ENCODE measurements around the gene BARD1. TPM values are rescaled to one million over a fixed set of nuclear protein-coding genes. Genes with fewer than 3 reads are reported as not detected.
"Not testable (repeated sequence)": the region's sequence is repeated elsewhere in the genome, so short reads cannot be mapped to it uniquely, and the experiment has no call there.

The BARD1 gene
- polyA plus RNA-seq (ENCODE audit: insufficient read length in 4 of 4): 10 to 100 TPM; 11.5 to 20.0 (median 17.5) TPM

GRCh38 chr2:214808981-214809750, at the start of gene BARD1:
Gene BARD1, minus strand, starts transcription at chr2:214809683. Its CDS starts 114 bp downstream, at chr2:214809569.
- no peak for DNase-seq (ENCODE audit: low read depth in 4 of 4, low spot score in 3 of 4)

- DNase-seq (ENCODE audit: low read depth in 4 of 4, low spot score in 3 of 4): no peak
Observed at GRCh38 chr2:214856137-214856536, 46.7 kb upstream of the BARD1 start.

DNA sequence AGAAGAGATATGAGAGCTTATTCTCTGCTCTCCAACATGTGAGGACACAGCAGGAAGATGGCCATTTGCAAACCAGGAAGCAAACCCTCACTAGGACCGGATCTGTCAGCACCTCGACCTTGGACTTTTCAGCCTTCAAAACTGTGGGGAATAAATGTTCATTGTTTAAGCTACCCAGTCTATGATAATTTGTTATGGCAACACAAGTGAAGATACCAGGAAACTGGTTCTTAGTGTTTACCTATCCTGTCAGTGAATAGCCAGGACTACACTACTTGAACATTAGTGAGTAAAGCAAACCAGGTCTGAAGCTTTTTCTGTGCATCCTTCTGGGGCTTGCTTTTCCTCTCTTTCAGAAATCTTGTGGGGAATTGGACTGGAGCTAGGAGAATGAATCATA, 44.4 kb upstream of the BARD1 start:
- DNase-seq (ENCODE audit: low read depth in 4 of 4, low spot score in 3 of 4): no peak

DNA sequence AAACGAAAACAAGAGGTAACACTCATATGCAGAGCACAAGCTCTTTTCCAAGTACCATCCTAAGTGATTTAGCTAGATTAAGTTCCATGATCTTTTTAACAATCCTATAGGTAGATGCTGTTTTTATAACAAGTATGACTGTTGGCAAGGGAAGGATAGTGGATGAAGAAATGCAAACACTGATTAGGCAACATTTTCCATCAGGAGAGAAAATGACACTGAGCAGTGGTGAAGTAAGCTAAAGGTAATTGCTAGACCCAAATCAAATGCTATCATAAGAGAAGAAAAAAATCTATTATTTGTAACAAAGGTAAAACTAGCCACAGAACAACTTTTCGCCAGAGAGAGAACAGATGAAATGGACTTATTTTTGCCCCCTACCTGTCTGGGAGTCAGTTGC, 34.3 kb upstream of the BARD1 start:
- no peak for DNase-seq (ENCODE audit: low read depth in 4 of 4, low spot score in 3 of 4)

DNA sequence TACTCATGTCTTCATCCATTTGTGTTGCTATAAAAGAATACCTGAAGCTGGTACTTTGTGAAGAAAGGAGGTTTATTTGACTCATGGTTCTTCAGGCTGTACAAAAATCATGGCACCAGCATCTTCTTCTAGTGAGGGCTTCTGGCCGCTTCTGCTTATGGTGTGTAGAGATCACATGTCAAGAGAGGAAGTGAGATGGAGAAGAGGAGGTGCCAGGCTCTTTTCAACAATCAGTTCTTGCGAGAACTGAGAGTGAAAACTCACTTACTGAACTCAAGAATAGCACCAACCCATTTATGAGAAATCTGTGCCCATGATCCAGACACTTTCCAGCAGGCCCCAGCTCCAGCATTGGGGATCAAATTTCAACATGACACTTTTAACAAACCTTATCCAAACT, 30.0 kb upstream of the BARD1 start:
- no peak for DNase-seq (ENCODE audit: low read depth in 4 of 4, low spot score in 3 of 4)

DNA sequence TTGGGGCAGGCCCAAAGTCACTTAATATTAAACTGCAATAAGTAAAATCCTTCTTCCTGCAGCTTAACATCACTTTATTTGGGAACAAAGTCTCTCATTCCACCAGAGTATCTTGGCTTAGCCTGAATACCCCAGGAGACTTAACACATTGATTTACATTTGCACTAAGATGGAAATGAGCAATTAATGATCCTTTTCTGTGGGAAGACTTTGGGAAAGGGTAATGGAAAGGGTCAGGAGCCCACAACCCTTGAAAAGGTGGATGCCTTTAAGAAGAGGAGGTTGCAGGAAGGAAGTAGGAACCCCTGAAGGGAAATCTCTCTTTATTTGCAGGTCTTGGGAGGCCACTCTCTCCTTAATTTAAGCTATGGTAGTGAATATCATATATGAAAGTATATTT, 28.0 kb upstream of the BARD1 start:
- DNase-seq (ENCODE audit: low read depth in 4 of 4, low spot score in 3 of 4): no peak

DNA sequence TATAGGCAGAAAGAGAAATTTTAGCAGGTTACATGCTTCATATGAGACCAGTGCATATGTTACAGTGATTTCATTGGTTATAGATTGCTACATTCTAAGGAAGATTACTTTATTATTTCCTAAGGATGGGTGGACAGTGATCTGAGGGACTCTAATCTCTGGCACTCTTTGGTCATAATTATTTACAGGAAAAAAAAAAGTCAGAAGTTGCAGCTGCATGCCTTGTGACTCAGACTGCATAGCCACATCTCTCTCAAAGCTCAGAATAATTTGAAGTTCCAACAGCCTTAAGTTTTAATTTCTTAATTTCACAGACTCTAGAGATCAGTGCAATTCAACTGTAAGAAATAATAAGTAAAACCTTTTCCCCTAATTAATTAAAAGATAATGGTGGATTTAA, 27.1 kb upstream of the BARD1 start:
- no peak for DNase-seq (ENCODE audit: low read depth in 4 of 4, low spot score in 3 of 4)

DNA sequence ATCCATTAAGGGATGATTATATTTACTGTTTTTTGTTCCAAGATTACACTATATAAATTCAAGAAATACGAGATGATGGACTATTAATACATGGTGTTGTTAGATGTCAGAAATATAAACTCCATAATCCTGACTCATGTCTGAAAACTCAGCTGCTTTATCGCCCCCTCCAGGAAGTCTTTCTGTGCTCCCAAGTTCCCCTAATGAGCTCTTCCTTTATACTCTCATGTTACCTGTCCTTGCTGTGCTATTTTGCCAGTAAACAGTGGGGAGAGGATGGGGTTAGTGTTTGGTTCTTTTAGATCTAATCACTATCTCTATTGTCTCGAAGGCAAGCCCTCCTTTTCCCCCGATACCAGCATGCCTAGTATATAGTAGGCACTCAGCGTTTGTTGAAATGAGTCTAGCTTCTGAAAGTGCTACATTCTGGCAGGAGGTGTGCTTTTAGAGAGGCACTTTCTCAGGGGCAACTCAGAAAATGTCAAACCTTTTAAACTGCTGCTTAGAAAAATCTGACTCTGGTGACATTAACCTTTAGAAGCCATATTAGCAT, 21.4 kb upstream of the BARD1 start:
- DNase-seq (ENCODE audit: low read depth in 4 of 4, low spot score in 3 of 4): no peak

GRCh38 chr2:214816008-214816533, 6.6 kb upstream of the BARD1 start:
- DNase-seq (ENCODE audit: low read depth in 4 of 4, low spot score in 3 of 4): no peak

GRCh38 chr2:214810671-214811070, 1.2 kb upstream of the BARD1 start:
- DNase-seq (ENCODE audit: low read depth in 4 of 4, low spot score in 3 of 4): no peak

DNA sequence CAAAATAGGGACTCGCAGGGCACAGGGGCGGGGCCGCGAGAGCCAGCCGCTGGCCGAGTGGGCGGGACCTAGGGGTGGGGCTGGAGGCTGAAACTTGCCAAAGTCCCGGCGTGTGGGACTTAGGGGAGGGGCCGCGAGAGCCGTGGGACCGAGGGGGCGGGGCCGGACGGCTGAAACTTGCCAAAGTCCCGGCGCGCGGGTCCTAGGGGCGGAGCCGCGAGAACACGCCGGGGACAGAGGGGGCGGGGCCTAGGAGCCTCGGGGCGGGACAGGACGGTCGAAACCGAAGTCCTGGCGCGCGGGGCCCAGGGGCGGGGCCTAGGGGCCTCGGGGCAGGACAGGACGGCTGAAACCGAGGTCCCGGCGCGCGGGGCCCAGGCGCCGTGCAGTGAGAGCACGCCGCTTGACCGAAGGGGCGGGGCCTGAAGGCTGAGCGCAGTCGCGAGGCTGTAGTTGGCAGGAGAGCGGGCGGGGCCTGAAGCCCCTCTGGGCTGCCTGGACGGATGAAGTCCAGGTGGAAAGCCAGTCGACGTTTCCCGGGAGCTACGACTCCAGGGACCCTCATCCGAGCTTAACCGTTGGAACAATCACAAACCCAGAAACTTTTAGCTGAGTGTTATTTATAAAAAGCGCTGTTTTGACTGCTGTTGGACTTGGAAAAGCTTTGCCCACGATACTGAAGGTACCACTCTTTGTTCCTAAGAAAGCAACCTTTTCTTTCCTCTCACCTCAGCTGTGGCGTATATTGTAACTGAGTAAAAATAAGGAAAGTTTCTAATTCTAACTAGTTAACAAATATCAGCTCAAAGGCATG, 475 bp upstream of the BARD1 start:
- peak; percentile 93 to 97 (median 95) for DNase-seq (ENCODE audit: low read depth in 4 of 4, low spot score in 3 of 4)

DNA sequence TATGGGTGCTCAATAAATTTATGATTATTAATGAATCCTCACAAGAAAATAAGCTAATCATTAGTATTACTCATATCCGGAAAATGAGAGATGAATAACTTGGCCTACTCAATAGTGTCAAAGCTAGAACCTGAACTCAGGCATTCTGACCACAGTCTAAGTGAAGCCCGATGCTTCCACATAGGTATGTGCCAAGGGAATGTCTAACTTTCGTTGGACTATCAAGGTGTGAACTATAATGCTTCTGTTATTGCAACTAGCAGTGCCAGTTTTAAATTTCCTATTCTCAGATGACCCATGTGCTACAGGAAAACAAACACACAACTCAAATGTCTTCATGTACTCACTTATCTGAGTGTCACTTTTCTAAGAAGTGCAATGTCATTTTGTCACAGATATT, 1.8 kb downstream of the BARD1 start:
- no peak for DNase-seq (ENCODE audit: low read depth in 4 of 4, low spot score in 3 of 4)

DNA sequence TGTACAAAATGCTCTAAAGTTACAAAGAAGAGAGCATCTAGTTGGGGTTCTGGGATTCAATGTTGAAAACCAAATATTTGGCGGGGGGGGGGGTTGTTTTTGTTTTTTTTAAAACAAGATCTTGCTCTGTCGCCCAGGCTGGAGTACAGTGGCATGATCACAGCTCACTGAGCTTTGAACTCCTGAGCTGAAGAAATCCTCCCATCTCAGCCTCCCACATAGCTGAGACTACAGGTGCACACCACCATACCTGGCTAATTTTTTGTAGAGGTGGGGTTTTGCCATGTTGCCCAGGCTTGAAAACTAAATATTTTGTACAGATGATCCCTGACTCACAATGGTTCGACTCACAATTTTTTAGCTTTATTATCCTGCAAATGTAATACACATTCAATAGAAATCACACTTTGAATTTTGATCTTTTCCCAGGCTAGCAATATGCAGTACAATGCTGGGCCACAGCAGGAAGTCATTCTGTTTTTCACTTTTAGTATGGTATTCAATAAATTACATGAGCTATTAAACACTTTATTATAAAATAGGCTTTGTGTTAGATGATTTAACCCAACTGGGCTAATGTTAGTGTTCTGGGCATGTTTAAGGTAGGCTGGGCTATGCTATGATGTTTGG, 7.6 kb downstream of the BARD1 start:
- DNase-seq (ENCODE audit: low read depth in 4 of 4, low spot score in 3 of 4): no peak

GRCh38 chr2:214801068-214801467, 8.4 kb downstream of the BARD1 start:
- no peak for DNase-seq (ENCODE audit: low read depth in 4 of 4, low spot score in 3 of 4)

- DNase-seq (ENCODE audit: low read depth in 4 of 4, low spot score in 3 of 4): no peak
Observed at GRCh38 chr2:214800180-214800579, 9.3 kb downstream of the BARD1 start.

DNA sequence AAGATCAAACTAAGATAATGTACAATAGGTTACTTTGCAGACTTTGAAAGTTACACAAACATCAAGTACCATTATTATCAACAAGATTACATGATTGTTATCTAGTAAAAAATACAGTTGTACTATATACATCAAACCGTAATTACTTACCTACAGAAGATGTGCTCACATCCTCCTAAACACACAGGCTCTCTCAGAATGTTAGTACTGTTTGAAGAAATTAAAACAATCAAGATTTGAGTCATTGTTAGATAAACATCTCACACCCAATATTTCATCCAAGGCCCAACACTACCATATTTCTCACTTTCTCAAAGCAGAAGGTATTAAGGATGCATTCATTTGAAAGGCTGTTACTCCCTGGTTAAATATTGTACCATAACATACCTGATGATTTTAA, 12.6 kb downstream of the BARD1 start:
- no peak for DNase-seq (ENCODE audit: low read depth in 4 of 4, low spot score in 3 of 4)

- DNase-seq (ENCODE audit: low read depth in 4 of 4, low spot score in 3 of 4): not testable (repeated sequence)
Observed at GRCh38 chr2:214783181-214783580, 26.3 kb downstream of the BARD1 start.

DNA sequence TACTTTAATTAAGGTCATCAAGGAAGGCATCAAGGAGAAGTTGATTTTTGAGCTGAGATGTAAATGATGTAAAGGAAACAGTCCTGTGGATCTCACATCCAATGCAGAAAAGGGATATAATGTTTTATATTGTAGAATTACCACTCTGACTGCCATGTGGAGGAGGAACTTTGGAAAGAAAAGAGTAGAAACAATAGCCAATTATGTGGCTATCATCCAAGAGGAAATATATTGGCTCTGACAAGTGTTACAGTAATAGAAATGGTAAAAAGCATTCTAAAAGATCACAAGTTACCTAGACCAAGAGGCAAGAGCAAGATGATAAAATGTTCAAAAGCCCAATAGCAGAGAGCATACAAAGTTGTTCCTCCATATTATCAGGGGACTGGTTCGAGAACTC, 26.8 kb downstream of the BARD1 start:
- no peak for DNase-seq (ENCODE audit: low read depth in 4 of 4, low spot score in 3 of 4)

DNA sequence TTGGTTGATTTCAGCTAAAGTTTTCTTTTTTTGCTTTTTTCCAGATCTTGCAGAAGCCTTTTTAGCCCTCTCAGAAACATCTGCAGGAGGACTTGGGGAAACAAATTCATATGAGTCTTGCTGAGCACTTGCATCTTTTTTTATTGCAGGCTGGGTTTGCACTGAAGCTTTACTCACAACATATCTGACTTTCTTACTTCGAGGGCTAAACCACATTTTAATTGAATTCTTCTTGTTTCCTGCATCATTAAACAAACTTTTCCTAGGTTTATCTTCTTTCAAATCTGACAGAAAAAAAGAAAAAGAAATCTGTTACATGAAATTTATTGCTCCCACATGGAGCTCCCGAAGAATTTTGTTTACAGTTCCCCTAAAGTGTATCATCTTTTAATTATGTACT, 28.3 kb downstream of the BARD1 start:
- DNase-seq (ENCODE audit: low read depth in 4 of 4, low spot score in 3 of 4): no peak

- no peak for DNase-seq (ENCODE audit: low read depth in 4 of 4, low spot score in 3 of 4)
Observed at GRCh38 chr2:214775971-214776370, 33.5 kb downstream of the BARD1 start.

DNA sequence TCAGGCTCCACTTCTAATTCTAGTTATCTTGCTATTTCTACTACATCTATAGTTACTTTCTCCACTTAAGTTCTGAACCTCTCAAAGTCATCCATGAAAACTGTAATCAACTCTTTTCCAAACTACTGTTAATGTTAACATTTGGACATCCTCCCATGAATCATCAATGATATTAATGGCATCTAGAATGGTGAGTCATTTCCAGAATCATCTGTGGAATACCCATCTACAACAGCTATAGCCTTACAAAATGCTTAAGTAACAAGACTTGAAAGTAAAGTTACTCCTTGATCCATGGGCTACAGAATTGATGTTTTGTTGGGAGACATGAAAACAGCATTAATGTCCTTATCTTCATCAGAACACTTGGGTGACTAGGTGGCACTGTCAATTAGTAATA, 35.4 kb downstream of the BARD1 start:
- DNase-seq (ENCODE audit: low read depth in 4 of 4, low spot score in 3 of 4): no peak

All from left renal pelvis (tissue), 4 donors.